ENCODE data around the gene LAMB1. TPM values are rescaled to one million over a fixed set of nuclear protein-coding genes. Genes with fewer than 3 reads are reported as not detected.

Gene LAMB1
- total and polyA plus RNA-seq, 2 donors from 2014 or later, result 140 to 312 TPM

- DNase-seq (no peak), FAIRE-seq (no peak)
- peaks cover 20 to 70% (median 46%) of the 10 kb centered on the region in 3 donors for H3K36me3 ChIP-seq (ENCODE audit: control insufficient read depth in 2 of 3, insufficient read depth in 3 of 3, low read length in 3 of 3)
- H3K9ac ChIP-seq (ENCODE audit: low read length in 3 of 3), result no peak overlapping the region
- intact Hi-C loops (cut with DNase I), result no loop called here
- H3K4me1 ChIP-seq (ENCODE audit: control insufficient read depth in 2 of 3, insufficient read depth in 2 of 3, low read depth in 1 of 3, low read length in 3 of 3), result no peaks in the 10 kb centered on the region
- no peaks in the 10 kb centered on the region for H3K9me3 ChIP-seq (ENCODE audit: control insufficient read depth in 2 of 3, insufficient read depth in 1 of 3, low read length in 3 of 3)
- no peak overlapping the region for H3K4me3 ChIP-seq (ENCODE audit: low read length in 3 of 3)
- no peak for TF ChIP-seq CTCF (IDR thresholded peaks at IDR 0.05; ENCODE audit: borderline replicate concordance, extremely low read depth, insufficient read depth)
- H3K27me3 ChIP-seq (ENCODE audit: control insufficient read depth, insufficient read depth, low read length), result no peaks in the 10 kb centered on the region
- peak overlapping the region in 1 of 2 donors; percentile 62 for H3K27ac ChIP-seq (ENCODE audit: low read depth in 2 of 2, low read length in 2 of 2)
Measured at GRCh38 chr7:107972941-107973376, 30.0 kb downstream of the LAMB1 start.

- intact Hi-C loops (cut with DNase I), result no loop called here
- Histone ChIP-seq H3K27ac (ENCODE audit: low read depth in 2 of 2, low read length in 2 of 2) (peak overlapping the region in 1 of 2 donors; percentile 26), H3K27me3 (ENCODE audit: control insufficient read depth, insufficient read depth, low read length) (no peaks in the 10 kb centered on the region), H3K36me3 (ENCODE audit: control insufficient read depth in 2 of 3, insufficient read depth in 3 of 3, low read length in 3 of 3) (peaks cover 14 to 69% (median 39%) of the 10 kb centered on the region in 3 donors), H3K4me3 (ENCODE audit: low read length in 3 of 3) (no peak overlapping the region), H3K4me1 (ENCODE audit: control insufficient read depth in 2 of 3, insufficient read depth in 2 of 3, low read depth in 1 of 3, low read length in 3 of 3) (no peaks in the 10 kb centered on the region), H3K9ac (ENCODE audit: low read length in 3 of 3) (no peak overlapping the region), H3K9me3 (ENCODE audit: control insufficient read depth in 2 of 3, insufficient read depth in 1 of 3, low read length in 3 of 3) (no peaks in the 10 kb centered on the region)
- no peak for TF ChIP-seq CTCF (IDR thresholded peaks at IDR 0.05; ENCODE audit: borderline replicate concordance, extremely low read depth, insufficient read depth)
- FAIRE-seq, result no peak
- DNase-seq, result peak in 1 of 5 donors; percentile 68
Measured at GRCh38 chr7:107972075-107972482, 30.9 kb downstream of the LAMB1 start.

DNA sequence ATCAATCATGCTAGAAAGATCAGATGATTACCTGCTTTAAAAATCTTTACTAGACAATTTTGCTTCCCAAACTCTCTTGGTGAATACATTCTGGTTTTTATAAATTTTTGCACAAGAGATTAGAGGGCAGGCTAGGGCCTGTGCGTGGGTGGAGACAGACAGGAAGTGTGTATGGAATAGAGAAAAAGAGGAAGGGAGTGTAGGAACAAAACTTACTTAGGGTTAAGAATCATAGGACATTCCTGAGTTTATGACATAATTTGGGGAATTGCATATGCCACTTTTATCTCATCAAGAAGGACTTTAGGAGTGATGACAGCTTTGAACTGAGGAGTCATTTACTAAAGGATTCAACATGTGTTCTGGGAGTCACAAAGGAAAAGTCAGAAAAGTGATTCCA, 31.3 kb downstream of the LAMB1 start:
- peak in 1 of 5 donors; percentile 40 for DNase-seq
- Histone ChIP-seq H3K4me3 (ENCODE audit: low read length in 3 of 3) (no peak overlapping the region), H3K9me3 (ENCODE audit: control insufficient read depth in 2 of 3, insufficient read depth in 1 of 3, low read length in 3 of 3) (no peaks in the 10 kb centered on the region)

More for the DNA sequence above, 31.3 kb downstream of the LAMB1 start:
- no peak for TF ChIP-seq CTCF (IDR thresholded peaks at IDR 0.05; ENCODE audit: borderline replicate concordance, extremely low read depth, insufficient read depth)
- H3K27ac ChIP-seq (ENCODE audit: low read depth in 2 of 2, low read length in 2 of 2), result peak overlapping the region in 1 of 2 donors; percentile 51
- H3K27me3 ChIP-seq (ENCODE audit: control insufficient read depth, insufficient read depth, low read length), result no peaks in the 10 kb centered on the region
- H3K4me1 ChIP-seq (ENCODE audit: control insufficient read depth in 2 of 3, insufficient read depth in 2 of 3, low read depth in 1 of 3, low read length in 3 of 3), result no peaks in the 10 kb centered on the region
- intact Hi-C loops (cut with DNase I), result no loop called here
- no peak for FAIRE-seq
- peaks cover 11 to 67% (median 38%) of the 10 kb centered on the region in 3 donors for H3K36me3 ChIP-seq (ENCODE audit: control insufficient read depth in 2 of 3, insufficient read depth in 3 of 3, low read length in 3 of 3)
- no peak overlapping the region for H3K9ac ChIP-seq (ENCODE audit: low read length in 3 of 3)

Measured in kidney (tissue), 14 donors.